Measurements from ENCODE around the gene LRP3. TPM values are rescaled to one million over a fixed set of nuclear protein-coding genes. Genes with fewer than 3 reads are reported as not detected.

Gene LRP3
- total RNA-seq, 1 donor from 2014 or later: 49.6 TPM

DNA sequence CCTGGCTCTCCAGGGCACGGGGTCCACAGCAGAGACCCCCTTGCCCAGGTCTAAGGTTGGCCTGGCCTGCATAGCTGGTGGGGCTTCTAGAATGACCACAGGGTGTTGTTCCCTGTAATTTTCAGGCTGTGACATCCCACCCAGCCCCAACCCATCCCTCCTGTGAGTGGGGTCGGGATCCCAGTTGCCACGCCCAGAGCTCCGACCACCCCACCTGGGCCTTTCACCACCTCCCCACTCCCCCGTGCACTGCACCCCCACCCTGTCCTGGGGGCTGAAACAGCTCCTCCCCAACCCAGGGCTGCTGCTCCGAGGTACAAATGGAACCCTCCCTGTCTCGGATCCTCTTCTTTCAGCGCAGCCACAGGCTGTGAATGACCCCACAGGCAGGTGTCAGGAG lies 40.0 kb downstream of the LRP3 start:
- TF ChIP-seq, protein P1, sequence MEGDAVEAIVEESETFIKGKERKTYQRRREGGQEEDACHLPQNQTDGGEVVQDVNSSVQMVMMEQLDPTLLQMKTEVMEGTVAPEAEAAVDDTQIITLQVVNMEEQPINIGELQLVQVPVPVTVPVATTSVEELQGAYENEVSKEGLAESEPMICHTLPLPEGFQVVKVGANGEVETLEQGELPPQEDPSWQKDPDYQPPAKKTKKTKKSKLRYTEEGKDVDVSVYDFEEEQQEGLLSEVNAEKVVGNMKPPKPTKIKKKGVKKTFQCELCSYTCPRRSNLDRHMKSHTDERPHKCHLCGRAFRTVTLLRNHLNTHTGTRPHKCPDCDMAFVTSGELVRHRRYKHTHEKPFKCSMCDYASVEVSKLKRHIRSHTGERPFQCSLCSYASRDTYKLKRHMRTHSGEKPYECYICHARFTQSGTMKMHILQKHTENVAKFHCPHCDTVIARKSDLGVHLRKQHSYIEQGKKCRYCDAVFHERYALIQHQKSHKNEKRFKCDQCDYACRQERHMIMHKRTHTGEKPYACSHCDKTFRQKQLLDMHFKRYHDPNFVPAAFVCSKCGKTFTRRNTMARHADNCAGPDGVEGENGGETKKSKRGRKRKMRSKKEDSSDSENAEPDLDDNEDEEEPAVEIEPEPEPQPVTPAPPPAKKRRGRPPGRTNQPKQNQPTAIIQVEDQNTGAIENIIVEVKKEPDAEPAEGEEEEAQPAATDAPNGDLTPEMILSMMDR (conservative IDR thresholded peaks at IDR 0.05): no peak
- H3K9me3 Mint-ChIP-seq: peaks cover 5% of the 10 kb centered on the region

DNA sequence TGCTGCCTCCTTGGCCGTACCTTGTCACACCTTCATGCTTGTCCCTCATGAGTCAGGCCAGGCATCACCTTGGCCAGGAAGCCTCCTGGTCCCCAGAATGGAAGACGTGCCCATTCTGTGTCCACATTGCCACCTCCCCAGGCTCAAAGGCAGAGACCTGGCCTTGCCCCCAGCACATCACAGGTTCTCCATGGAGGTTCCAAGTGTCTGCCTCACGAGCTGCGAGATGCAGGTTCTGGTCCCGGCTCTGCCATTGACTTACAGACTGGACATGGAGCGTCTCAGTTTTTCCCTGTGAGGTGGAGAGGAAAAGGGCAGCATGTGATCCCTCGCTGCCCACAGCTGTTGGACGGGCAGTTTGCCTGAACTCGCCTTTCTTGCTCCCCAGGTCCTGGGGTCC lies 40.6 kb downstream of the LRP3 start:
- no peak for DNase-seq (ENCODE audit: extremely low spot score, unreplicated experiment)
- Mint-ChIP-seq H3K27ac (no peak overlapping the region), H3K4me1 (ENCODE audit: unreplicated experiment) (no peaks in the 10 kb centered on the region), H3K36me3 (no peaks in the 10 kb centered on the region), H3K9me3 (peaks cover 5% of the 10 kb centered on the region), H3K4me3 (no peak overlapping the region), H3K27me3 (peaks cover 10% of the 10 kb centered on the region)
- TF ChIP-seq, protein P1 (conservative IDR thresholded peaks at IDR 0.05): no peak

More for the DNA sequence above, 40.0 kb downstream of the LRP3 start:
- DNase-seq (ENCODE audit: extremely low spot score, unreplicated experiment): no peak
- Mint-ChIP-seq H3K27ac (no peak overlapping the region), H3K36me3 (no peaks in the 10 kb centered on the region), H3K4me3 (no peak overlapping the region), H3K27me3 (peaks cover 10% of the 10 kb centered on the region), H3K4me1 (ENCODE audit: unreplicated experiment) (no peaks in the 10 kb centered on the region)

DNA sequence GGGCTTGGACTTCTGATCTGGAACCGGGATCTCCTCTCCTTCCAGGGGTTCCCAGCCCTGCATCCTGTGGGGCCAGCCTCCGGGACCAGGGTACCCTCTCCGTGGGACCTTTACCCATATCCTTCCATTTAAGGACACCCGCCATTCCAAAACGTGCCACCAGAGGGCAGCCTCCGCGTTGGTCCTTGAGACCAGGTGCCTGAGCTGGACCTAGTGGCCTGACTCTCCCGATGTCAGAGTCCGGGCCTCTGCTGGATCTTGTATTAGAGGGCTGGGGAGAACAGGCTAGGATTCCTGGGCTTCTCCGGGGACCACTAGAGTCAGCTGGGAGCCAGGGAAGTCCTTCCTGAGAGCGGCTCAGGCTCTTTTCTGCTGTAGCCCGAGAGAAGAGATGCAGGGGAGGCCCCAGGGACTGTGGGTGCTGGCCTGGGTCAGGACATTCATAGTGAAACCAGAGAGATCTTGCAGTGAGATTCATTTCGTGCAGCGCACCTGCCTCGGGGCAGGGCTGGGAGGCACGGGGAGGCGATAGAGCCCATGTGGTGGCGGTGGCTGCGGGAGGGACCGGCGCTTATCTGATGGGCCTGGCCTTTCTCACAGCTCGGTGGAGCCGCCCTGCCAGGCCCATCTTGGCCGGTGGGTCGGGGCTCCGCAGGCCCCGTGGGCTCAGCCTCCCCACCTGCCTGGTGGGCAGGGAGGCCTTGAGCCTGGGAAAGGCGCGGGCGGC lies 41.3 kb downstream of the LRP3 start:
- Mint-ChIP-seq H3K4me1 (ENCODE audit: unreplicated experiment) (no peaks in the 10 kb centered on the region), H3K36me3 (no peaks in the 10 kb centered on the region), H3K4me3 (no peak overlapping the region), H3K9me3 (peaks cover 5% of the 10 kb centered on the region), H3K27ac (peak overlapping the region; percentile 11), H3K27me3 (peaks cover 10% of the 10 kb centered on the region)
- peak; percentile 86 for DNase-seq (ENCODE audit: extremely low spot score, unreplicated experiment)
- TF ChIP-seq, protein P1 (conservative IDR thresholded peaks at IDR 0.05): peak; percentile 93

DNA sequence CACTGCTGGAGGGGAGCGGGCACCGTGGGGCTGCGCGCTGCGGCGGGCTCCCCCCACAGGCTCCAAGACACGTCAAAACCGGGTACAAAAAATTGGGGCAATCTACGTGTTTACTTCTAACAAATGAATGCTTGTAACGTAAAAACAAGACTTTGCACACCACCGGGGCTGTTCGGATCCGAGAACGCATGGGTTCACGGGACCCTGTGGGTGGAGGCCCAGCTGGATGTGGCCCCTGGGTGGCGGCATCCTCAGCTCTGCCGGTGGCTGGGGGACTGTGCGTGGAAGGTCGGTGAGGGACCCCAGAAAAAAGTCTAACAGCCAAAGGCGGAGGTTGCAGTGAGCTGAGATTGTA lies 41.8 kb downstream of the LRP3 start:
- no peaks in the 10 kb centered on the region for H3K9me3 Mint-ChIP-seq
- H3K27ac Mint-ChIP-seq: no peak overlapping the region
- H3K4me3 Mint-ChIP-seq: no peak overlapping the region
- TF ChIP-seq, protein P1 (conservative IDR thresholded peaks at IDR 0.05): no peak
- no peaks in the 10 kb centered on the region for H3K36me3 Mint-ChIP-seq
- H3K27me3 Mint-ChIP-seq: peaks cover 10% of the 10 kb centered on the region
- no peak for DNase-seq (ENCODE audit: extremely low spot score, unreplicated experiment)
- no peaks in the 10 kb centered on the region for H3K4me1 Mint-ChIP-seq (ENCODE audit: unreplicated experiment)

- TF ChIP-seq, protein P1 (conservative IDR thresholded peaks at IDR 0.05): no peak
- Mint-ChIP-seq H3K4me1 (ENCODE audit: unreplicated experiment) (no peaks in the 10 kb centered on the region), H3K4me3 (no peak overlapping the region), H3K9me3 (no peaks in the 10 kb centered on the region), H3K27ac (no peak overlapping the region), H3K27me3 (peaks cover 10% of the 10 kb centered on the region), H3K36me3 (no peaks in the 10 kb centered on the region)
- DNase-seq (ENCODE audit: extremely low spot score, unreplicated experiment): no peak
These were observed 42.7 kb downstream of the LRP3 start for GRCh38 chr19:33236696-33237390.
